B cell (primary cell): Measurements from ENCODE around the gene PHLPP2. TPM values are rescaled to one million over a fixed set of nuclear protein-coding genes. Genes with fewer than 3 reads are reported as not detected.

Experiments
- ATAC-seq: fragments of 200-7000 bp; cut with Tn5 transposase; one replicate; pipeline ENCODE4 v1.10.0; 2021; ENCODE audit warnings: low read depth, mild to moderate bottlenecking, moderate number of reproducible peaks, moderate library complexity
- CTCF ChIA-PET: fragments of 350-600 bp; sonication (Branson Sonifier 250); formaldehyde crosslinking; loops from one replicate; lab custom pipeline; 2021; ENCODE audit warnings: antibody characterized with exemption, inconsistent platforms; lab: Charles Lee
- POLR2A ChIA-PET: fragments of 350-600 bp; sonication (Branson Sonifier 250); formaldehyde crosslinking; loops from one replicate; lab custom pipeline; 2021; ENCODE audit warnings: antibody characterized with exemption; lab: Charles Lee
- DNase-seq: peaks from one replicate; pipeline ENCODE4 v3.0.0; 2013
- H2AFZ ChIP-seq: 2 replicates; pipeline ENCODE4 v1.6.1; 2012; ENCODE audit warnings: mild to moderate bottlenecking, low read depth, low read length; ENCODE audit not compliant: insufficient read depth, poor library complexity, severe bottlenecking
- H3K27ac ChIP-seq, 2 donors: 1 replicate in 1 of 2; 2 replicates in 1 of 2; pipeline ENCODE4 v1.5.1; 2012 to 2013; ENCODE audit warnings: low read length in 2 of 2, mild to moderate bottlenecking in 2 of 2, moderate library complexity in 1 of 2
- H3K27me3 ChIP-seq, 4 experiments: fragments of 200-600 bp in 1 of 4; sonication (generic) in 1 of 4; replicated peaks in 1 of 4; 1 replicate in 2 of 4; 2 replicates in 2 of 4; pipeline versions ENCODE4 v1.6.1 to v1.7.0; 2013 to 2016; ENCODE audit warnings: low read length in 3 of 4, mild to moderate bottlenecking in 2 of 4, mixed read lengths in 1 of 4, moderate library complexity in 1 of 4; ENCODE audit not compliant: insufficient read depth in 4 of 4, control insufficient read depth in 3 of 4; ENCODE audit errors: control extremely low read depth in 1 of 4
- H3K36me3 ChIP-seq, 2 experiments: replicated peaks in 1 of 2; 1 replicate in 1 of 2; 2 replicates in 1 of 2; pipeline versions ENCODE4 v1.6.1 to v1.7.1; 2013; ENCODE audit warnings: low read length in 1 of 2; ENCODE audit not compliant: insufficient read depth in 2 of 2, control insufficient read depth in 1 of 2; ENCODE audit errors: control extremely low read depth in 1 of 2, extremely low read depth in 1 of 2
- H3K4me1 ChIP-seq, 2 donors: fragments of 200-600 bp in 1 of 2; sonication (generic) in 1 of 2; 1 replicate in 1 of 2; 2 replicates in 1 of 2; pipeline versions ENCODE4 v1.5.1 to v1.6.1; 2013 to 2017; ENCODE audit warnings: low read length in 2 of 2; ENCODE audit not compliant: control insufficient read depth in 2 of 2, insufficient read depth in 2 of 2
- H3K4me2 ChIP-seq: replicated peaks from 2 replicates; pipeline ENCODE3; 2012; ENCODE audit warnings: mild to moderate bottlenecking, low read depth, low read length; ENCODE audit not compliant: poor library complexity, severe bottlenecking
- H3K4me3 ChIP-seq, 5 experiments: fragments of 200-600 bp in 1 of 5; sonication (generic) in 1 of 5; 1 replicate in 3 of 5; 2 replicates in 2 of 5; pipeline versions ENCODE4 v1.5.1 to v1.7.0; 2011 to 2016; ENCODE audit warnings: low read length in 4 of 5, mild to moderate bottlenecking in 4 of 5, low read depth in 2 of 5, control low read depth in 1 of 5, moderate library complexity in 1 of 5; ENCODE audit not compliant: insufficient read depth in 1 of 5; ENCODE audit errors: control extremely low read depth in 1 of 5, extremely low read depth in 1 of 5
- H3K79me2 ChIP-seq: fragments of 200-600 bp; sonication (generic); one replicate; pipeline ENCODE4 v1.6.0; 2016; ENCODE audit warnings: low read length; ENCODE audit not compliant: control insufficient read depth, insufficient read depth
- H3K9ac ChIP-seq: fragments of 200-600 bp; sonication (generic); 2 replicates; pipeline ENCODE4 v1.6.1; 2017; ENCODE audit warnings: mild to moderate bottlenecking, low read length, moderate library complexity
- H3K9me3 ChIP-seq, 3 donors: one replicate each; pipeline versions ENCODE4 v1.6.1 to v1.7.1; 2013; ENCODE audit warnings: low read length in 2 of 3; ENCODE audit not compliant: control insufficient read depth in 2 of 3, insufficient read depth in 1 of 3; ENCODE audit errors: control extremely low read depth in 1 of 3
- H4K20me1 ChIP-seq: 2 replicates; pipeline ENCODE4 v1.6.0; 2012; ENCODE audit warnings: mild to moderate bottlenecking, low read length; ENCODE audit not compliant: insufficient read depth, control insufficient read depth, poor library complexity, severe bottlenecking
- H3K27ac Mint-ChIP-seq: one replicate; pipeline ENCODE4 v1.8.0; 2021; ENCODE audit warnings: mixed read lengths
- H3K27me3 Mint-ChIP-seq: one replicate; pipeline ENCODE4 v1.8.0; 2021; ENCODE audit warnings: mixed read lengths
- H3K4me1 Mint-ChIP-seq: one replicate; pipeline ENCODE4 v1.8.0; 2021; ENCODE audit warnings: mixed read lengths
- H3K4me3 Mint-ChIP-seq: one replicate; pipeline ENCODE4 v1.8.0; 2021; ENCODE audit warnings: mixed read lengths
- H3K9me3 Mint-ChIP-seq: one replicate; pipeline ENCODE4 v1.8.0; 2022; ENCODE audit warnings: mixed read lengths; ENCODE audit not compliant: insufficient read depth
- EZH2 ChIP-seq: IDR thresholded peaks from 2 replicates; pipeline ENCODE4 v1.6.1; 2012; ENCODE audit warnings: borderline replicate concordance, low read depth, mild to moderate bottlenecking, moderate library complexity, low read length; ENCODE audit not compliant: insufficient read depth, poor library complexity, severe bottlenecking
- WGBS: methylation state at CpG from one replicate; pipeline ENCODE4 v1.1.5; 2013; ENCODE audit warnings: missing lambda C conversion rate; ENCODE audit not compliant: insufficient coverage; 5-methylcytosine and 5-hydroxymethylcytosine counted together
- intact Hi-C: fragments of 100-400 bp; cut with micrococcal nuclease; formaldehyde crosslinking; loops from one replicate; pipeline ENCODE4 v1.10.0; 2022
- polyA plus RNA-seq: library from polyadenylated mRNA; depleted of rRNA; stranded (reverse); fragments of >200 nt; gene quantifications from 2 replicates; pipeline ENCODE4 v1.2.3, GENCODE V29; 2012
- total RNA-seq, 2 donors: library from RNA; stranded (reverse); fragments of 120-200 nt in 1 of 2; gene quantifications; 1 replicate in 1 of 2; 2 replicates in 1 of 2; pipeline versions ENCODE4 v1.2.3 to v1.2.4, GENCODE V29; 2013 to 2022
- TF ChIP-seq, protein P1 (sequence below): fragments of 200-600 bp; IDR thresholded peaks from one replicate; pipeline ENCODE4 v1.8.0; 2022; ENCODE audit warnings: antibody characterized with exemption, mild to moderate bottlenecking

The PHLPP2 gene
- total and polyA plus RNA-seq, 2 donors (not counting 1 experiment from before 2014, with no cell fraction given) = 7.2 to 16.1 TPM

DNA sequence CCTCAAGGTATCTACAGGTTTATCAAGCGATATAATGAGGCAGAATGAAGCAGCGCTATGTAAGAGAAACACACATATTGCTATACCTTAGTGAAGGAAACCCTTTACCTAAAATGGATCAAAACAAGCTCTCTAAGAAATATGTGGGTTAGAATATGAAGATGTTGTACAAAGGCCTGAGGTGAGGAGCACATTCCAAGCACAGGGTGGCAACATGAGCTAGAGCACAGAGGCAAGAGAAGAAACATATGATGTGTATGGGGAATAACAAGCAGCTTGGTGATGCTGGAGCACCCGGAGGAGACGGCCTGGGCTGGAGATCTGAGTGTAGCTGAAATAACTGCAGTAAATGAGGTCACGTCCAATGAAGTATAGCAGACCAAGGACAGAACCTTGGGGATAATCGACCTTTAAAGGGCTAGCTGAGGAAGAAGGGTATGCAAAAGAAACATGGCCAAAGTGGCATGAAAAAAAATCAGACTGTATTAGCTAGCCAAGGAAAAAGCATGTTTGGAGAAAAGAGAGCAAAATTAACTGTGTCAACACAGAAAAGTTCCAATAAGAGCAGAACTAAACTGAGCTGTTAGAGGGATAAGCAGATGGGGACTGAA is 54.5 kb downstream of the PHLPP2 start:
- CTCF ChIA-PET = interaction anchor here (0.7 to 1.9 kb wide), 6 partner anchors 10 to 291 kb away, joined by 3 to 6 read pairs (median 4); no protein-coding TSS in a partner anchor
- H3K9ac ChIP-seq = no peak overlapping the region
- POLR2A ChIA-PET = no interaction called here
- Mint-ChIP-seq H3K4me1 (no peaks in the 10 kb centered on the region), H3K4me3 (no peak overlapping the region), H3K9me3 (no peaks in the 10 kb centered on the region), H3K27ac (no peak overlapping the region), H3K27me3 (no peaks in the 10 kb centered on the region)
- no peaks in the 10 kb centered on the region for H3K79me2 ChIP-seq
- TF ChIP-seq EZH2 = no peak
- TF ChIP-seq, protein P1, sequence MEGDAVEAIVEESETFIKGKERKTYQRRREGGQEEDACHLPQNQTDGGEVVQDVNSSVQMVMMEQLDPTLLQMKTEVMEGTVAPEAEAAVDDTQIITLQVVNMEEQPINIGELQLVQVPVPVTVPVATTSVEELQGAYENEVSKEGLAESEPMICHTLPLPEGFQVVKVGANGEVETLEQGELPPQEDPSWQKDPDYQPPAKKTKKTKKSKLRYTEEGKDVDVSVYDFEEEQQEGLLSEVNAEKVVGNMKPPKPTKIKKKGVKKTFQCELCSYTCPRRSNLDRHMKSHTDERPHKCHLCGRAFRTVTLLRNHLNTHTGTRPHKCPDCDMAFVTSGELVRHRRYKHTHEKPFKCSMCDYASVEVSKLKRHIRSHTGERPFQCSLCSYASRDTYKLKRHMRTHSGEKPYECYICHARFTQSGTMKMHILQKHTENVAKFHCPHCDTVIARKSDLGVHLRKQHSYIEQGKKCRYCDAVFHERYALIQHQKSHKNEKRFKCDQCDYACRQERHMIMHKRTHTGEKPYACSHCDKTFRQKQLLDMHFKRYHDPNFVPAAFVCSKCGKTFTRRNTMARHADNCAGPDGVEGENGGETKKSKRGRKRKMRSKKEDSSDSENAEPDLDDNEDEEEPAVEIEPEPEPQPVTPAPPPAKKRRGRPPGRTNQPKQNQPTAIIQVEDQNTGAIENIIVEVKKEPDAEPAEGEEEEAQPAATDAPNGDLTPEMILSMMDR = no peak
- H3K36me3 ChIP-seq = peaks cover 26 to 63% of the 10 kb centered on the region in 2 experiments
- H3K27ac ChIP-seq = no peak overlapping the region
- no peak overlapping the region for H2AFZ ChIP-seq
- WGBS = 94% methylated on average over 4 of the region's 6 CpGs
- H3K4me3 ChIP-seq = no peak overlapping the region
- no peaks in the 10 kb centered on the region for H3K9me3 ChIP-seq
- no peaks in the 10 kb centered on the region for H3K4me1 ChIP-seq
- H4K20me1 ChIP-seq = no peaks in the 10 kb centered on the region
- intact Hi-C loops = no loop called here
- no peak for DNase-seq
- no peaks in the 10 kb centered on the region for H3K27me3 ChIP-seq
- ATAC-seq = no peak
- H3K4me2 ChIP-seq = no peak overlapping the region

DNA sequence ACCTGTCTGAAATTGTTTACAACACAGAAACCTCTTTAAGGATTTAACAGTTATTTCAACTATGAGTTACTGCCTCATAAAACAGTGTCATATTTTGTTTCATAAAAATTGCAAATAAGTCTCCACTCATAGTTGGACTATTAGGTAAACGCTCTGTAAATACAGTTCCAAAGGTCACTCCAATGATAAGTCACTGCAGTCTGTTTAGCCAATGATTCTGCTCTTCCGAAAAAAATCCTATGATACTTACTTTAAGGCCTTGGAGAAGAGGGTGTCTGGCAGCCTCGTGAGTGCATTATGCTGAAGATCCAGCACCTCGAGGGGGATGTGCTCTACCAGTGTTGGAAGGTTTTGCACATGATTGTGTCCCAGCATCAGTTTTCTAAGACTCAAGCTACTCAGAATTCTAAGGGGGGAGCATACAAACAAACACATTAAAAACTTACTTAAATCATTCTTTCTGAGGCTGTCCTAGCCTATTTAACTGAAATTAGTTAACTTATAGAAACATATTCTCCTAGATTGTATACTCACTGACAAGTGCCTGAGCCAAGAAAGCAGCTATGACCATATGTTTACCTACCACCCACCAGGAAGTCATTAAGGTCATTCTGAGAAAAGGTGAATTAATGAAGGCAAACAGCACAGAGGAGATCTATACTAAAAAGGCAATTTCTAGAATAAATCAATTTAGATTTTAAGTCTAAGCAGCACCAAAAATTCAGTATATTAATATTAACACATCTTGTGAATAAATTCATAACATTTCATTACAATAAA is 57.4 kb downstream of the PHLPP2 start:
- no peak overlapping the region for H3K4me3 Mint-ChIP-seq
- no peak overlapping the region for H3K27ac Mint-ChIP-seq
- ATAC-seq (no peak), DNase-seq (no peak)
- no peaks in the 10 kb centered on the region for H3K27me3 Mint-ChIP-seq
- H3K27ac ChIP-seq = no peak overlapping the region
- no peak overlapping the region for H3K4me3 ChIP-seq
- no peaks in the 10 kb centered on the region for H4K20me1 ChIP-seq
- ChIA-PET POLR2A (no interaction called here), CTCF (no interaction called here)
- H3K9me3 Mint-ChIP-seq = no peaks in the 10 kb centered on the region
- no peak overlapping the region for H3K9ac ChIP-seq
- TF ChIP-seq, protein P1 = no peak
- TF ChIP-seq EZH2 = no peak
- no peaks in the 10 kb centered on the region for H3K79me2 ChIP-seq
- 100% methylated on average over 2 of the region's 4 CpGs for WGBS
- no peak overlapping the region for H2AFZ ChIP-seq
- H3K4me2 ChIP-seq = no peak overlapping the region
- intact Hi-C loops = no loop called here
- no peaks in the 10 kb centered on the region for H3K9me3 ChIP-seq
- no peaks in the 10 kb centered on the region for H3K27me3 ChIP-seq
- H3K4me1 Mint-ChIP-seq = no peaks in the 10 kb centered on the region
- no peaks in the 10 kb centered on the region for H3K4me1 ChIP-seq
- H3K36me3 ChIP-seq = peaks cover 17 to 61% of the 10 kb centered on the region in 2 experiments
